Neural crest cell (in vitro differentiated cells): ENCODE results near the gene XPNPEP2. TPM values are rescaled to one million over a fixed set of nuclear protein-coding genes. Genes with fewer than 3 reads are reported as not detected.

Source experiments
- DNase-seq: peaks from one replicate; pipeline ENCODE4 v3.0.0; 2021; ENCODE audit warnings: low read depth, mixed read lengths, low spot score
- H3K27ac Mint-ChIP-seq: one replicate; pipeline ENCODE4 v1.8.0; 2021; ENCODE audit warnings: mild to moderate bottlenecking, mixed read lengths; ENCODE audit not compliant: unreplicated experiment
- H3K27me3 Mint-ChIP-seq: 2 replicates; pipeline ENCODE4 v1.8.0; 2021; ENCODE audit warnings: low read depth, mild to moderate bottlenecking, mixed read lengths
- H3K36me3 Mint-ChIP-seq: 2 replicates; pipeline ENCODE4 v1.8.0; 2021; ENCODE audit warnings: low read depth, mild to moderate bottlenecking, mixed read lengths
- H3K4me1 Mint-ChIP-seq: 2 replicates; pipeline ENCODE4 v1.8.0; 2021; ENCODE audit warnings: mixed read lengths
- H3K4me3 Mint-ChIP-seq: one replicate; pipeline ENCODE4 v1.8.0; 2021; ENCODE audit warnings: mild to moderate bottlenecking, mixed read lengths
- H3K9me3 Mint-ChIP-seq: 2 replicates; pipeline ENCODE4 v1.8.0; 2021; ENCODE audit warnings: mixed read lengths
- total RNA-seq: library from RNA; stranded (reverse); gene quantifications from 2 replicates; pipeline ENCODE4 v1.2.1, GENCODE V29; 2021
- TF ChIP-seq, protein P1 (sequence below): fragments of 200-600 bp; sonication (generic); conservative IDR thresholded peaks from 2 replicates; pipeline ENCODE4 v1.5.0; 2021; ENCODE audit warnings: antibody characterized with exemption, mild to moderate bottlenecking

The XPNPEP2 gene
- total RNA-seq, 1 donor from 2014 or later: 0.40 TPM

DNA sequence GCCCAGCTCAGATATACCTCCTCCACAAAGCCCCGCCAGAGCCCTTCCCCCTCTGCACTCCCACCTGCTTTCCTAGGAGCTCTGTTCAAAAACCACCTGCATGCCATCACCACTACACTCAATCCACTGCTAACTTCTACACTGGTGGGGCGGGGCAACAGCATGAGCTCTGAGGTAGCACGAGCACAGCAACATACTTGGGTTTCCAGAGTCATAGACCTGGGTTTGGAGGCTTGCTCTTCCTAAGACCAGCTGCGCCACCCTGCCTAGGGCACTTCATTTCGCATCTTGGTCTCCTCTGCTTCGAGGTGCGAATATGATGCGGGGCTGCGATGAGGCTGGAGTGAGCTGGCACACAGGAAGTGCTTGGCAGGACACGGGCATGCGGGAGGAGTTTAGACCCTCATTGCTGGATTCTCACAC, 44.5 kb downstream of the XPNPEP2 start:
- H3K27me3 Mint-ChIP-seq: no peaks in the 10 kb centered on the region
- H3K36me3 Mint-ChIP-seq: peaks cover 5% of the 10 kb centered on the region
- no peak for DNase-seq
- no peak overlapping the region for H3K4me3 Mint-ChIP-seq
- peak overlapping the region; percentile 43 for H3K27ac Mint-ChIP-seq
- H3K4me1 Mint-ChIP-seq: no peaks in the 10 kb centered on the region
- TF ChIP-seq, protein P1, sequence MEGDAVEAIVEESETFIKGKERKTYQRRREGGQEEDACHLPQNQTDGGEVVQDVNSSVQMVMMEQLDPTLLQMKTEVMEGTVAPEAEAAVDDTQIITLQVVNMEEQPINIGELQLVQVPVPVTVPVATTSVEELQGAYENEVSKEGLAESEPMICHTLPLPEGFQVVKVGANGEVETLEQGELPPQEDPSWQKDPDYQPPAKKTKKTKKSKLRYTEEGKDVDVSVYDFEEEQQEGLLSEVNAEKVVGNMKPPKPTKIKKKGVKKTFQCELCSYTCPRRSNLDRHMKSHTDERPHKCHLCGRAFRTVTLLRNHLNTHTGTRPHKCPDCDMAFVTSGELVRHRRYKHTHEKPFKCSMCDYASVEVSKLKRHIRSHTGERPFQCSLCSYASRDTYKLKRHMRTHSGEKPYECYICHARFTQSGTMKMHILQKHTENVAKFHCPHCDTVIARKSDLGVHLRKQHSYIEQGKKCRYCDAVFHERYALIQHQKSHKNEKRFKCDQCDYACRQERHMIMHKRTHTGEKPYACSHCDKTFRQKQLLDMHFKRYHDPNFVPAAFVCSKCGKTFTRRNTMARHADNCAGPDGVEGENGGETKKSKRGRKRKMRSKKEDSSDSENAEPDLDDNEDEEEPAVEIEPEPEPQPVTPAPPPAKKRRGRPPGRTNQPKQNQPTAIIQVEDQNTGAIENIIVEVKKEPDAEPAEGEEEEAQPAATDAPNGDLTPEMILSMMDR: no peak
- H3K9me3 Mint-ChIP-seq: peaks cover 9% of the 10 kb centered on the region

DNA sequence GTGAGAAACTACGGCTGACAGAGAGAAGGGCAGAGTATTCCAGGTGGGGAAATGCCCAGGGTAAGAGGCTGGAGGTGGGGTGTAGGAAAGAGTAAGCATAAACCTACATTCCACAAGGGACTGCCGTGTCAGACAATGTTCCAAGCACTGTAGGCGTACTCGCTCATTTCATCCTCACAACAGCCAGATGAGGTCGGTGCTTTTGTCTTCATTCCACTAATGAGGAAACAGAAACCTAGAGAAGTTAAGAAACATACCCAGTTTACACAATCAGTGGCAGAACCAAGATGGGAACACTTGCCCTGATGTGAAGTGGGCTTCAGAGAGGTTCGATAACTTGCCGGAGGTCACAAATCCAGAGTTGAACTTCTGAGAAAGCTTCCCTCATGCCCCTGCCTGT, 45.6 kb downstream of the XPNPEP2 start:
- Mint-ChIP-seq H3K4me3 (no peak overlapping the region), H3K27ac (no peak overlapping the region), H3K27me3 (no peaks in the 10 kb centered on the region), H3K36me3 (peaks cover under 1% of the 10 kb centered on the region), H3K4me1 (no peaks in the 10 kb centered on the region), H3K9me3 (peaks cover 4% of the 10 kb centered on the region)
- TF ChIP-seq, protein P1: no peak
- no peak for DNase-seq

DNA sequence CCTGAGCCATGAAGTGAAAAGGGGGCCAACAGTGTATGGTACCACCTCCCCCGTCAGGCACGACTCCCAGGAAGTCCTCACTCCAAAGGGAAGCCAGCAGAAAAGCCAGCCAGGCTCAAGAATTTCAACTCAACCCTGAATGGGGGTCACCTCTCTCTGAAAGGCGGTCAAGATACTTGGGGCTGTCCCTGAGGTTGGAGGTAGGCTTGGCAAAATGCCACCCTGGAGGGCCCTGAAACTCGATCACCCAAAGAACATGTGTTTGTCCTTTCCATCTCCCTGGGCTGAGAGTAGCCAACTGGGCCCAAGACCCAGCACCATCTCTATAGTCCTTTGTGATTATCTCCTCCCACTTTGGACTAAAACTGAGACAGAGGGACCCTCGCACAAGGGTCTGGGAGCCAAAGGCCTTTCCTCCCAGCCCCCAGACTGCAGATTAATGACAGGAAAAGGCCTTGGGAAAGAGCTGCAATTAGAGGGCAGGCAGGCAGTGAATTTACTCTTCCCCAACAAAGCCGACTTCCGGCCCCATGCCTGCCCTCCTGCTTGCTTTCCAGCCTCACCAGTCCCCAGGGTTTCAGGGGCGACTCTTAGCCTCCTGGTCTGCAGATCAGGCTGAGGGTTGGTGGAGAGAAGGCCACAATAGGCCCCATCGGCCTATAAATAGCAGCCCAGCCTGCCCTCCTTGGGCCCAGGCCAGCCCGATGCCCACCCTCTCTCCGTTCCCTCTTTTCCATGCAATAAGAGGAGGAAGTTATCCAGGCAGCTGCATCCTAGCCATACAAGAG, 46.6 kb downstream of the XPNPEP2 start:
- Mint-ChIP-seq H3K4me1 (no peaks in the 10 kb centered on the region), H3K27ac (no peak overlapping the region), H3K9me3 (no peaks in the 10 kb centered on the region), H3K27me3 (no peaks in the 10 kb centered on the region), H3K4me3 (no peak overlapping the region), H3K36me3 (no peaks in the 10 kb centered on the region)
- no peak for DNase-seq
- TF ChIP-seq, protein P1: no peak

DNA sequence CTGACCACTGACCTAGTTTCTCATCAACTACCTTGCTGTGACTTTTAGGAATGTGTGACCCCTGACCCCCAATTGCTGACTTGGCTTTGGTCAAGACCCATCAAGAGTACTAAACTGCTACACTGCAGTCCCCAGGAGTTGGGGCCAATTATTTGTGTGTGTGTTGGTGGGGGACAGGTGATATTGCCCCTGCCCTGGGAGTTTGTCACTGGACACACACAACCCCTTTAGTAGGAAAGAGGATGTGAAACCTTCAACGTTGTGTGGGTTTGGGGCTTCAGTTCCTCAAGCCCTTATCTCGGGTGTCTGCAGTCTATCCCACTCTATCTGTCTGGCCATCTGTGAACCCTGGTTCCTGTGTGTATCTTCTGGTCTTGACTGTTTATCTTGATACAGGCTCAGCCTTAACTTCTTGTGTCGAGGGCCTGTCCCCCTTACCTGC, 47.5 kb downstream of the XPNPEP2 start:
- Mint-ChIP-seq H3K27me3 (no peaks in the 10 kb centered on the region), H3K4me3 (no peak overlapping the region), H3K9me3 (no peaks in the 10 kb centered on the region), H3K36me3 (no peaks in the 10 kb centered on the region), H3K27ac (no peak overlapping the region), H3K4me1 (no peaks in the 10 kb centered on the region)
- no peak for DNase-seq
- TF ChIP-seq, protein P1: no peak

DNA sequence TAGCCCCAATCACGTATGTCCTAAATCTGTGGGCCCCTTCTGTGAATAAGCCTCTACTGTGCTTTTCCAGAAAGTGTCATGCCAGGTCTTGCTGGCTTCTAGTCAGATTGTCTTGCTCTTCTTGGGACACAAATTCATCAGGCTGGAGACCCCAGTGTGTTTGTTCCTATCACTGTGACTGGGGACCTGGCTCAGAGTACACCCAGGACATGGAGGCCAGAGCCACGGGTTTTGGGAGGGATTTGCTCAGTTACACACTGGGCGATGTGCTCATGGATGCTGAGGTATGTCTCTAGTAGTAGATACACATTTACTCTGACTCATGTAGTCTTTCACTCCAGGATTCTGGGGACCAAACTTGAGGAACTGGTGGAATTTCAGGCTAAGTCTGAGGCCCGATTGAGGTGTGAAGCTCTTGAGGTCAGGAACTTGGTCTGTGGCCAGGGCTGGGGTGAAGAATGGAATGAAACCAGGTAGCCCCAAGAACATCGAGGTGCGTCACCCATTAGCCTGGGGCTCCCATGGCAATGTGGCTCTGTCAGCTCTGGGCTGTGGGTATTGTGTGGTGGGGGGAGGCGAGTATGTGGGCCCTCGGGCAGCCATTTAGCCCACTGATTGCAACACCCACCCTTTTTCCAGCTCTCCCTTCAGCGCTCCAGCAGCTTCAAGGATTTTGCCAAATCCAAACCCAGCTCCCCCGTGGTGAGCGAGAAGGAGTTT, 48.7 kb downstream of the XPNPEP2 start:
- H3K4me1 Mint-ChIP-seq: no peaks in the 10 kb centered on the region
- H3K36me3 Mint-ChIP-seq: no peaks in the 10 kb centered on the region
- DNase-seq: no peak
- H3K27me3 Mint-ChIP-seq: no peaks in the 10 kb centered on the region
- H3K9me3 Mint-ChIP-seq: no peaks in the 10 kb centered on the region
- no peak overlapping the region for H3K4me3 Mint-ChIP-seq
- H3K27ac Mint-ChIP-seq: no peak overlapping the region
- TF ChIP-seq, protein P1: no peak
